OCI-LY7 (cell line): ENCODE measurements around the gene GMDS. TPM values are rescaled to one million over a fixed set of nuclear protein-coding genes. Genes with fewer than 3 reads are reported as not detected.

Source experiments
- BruUV-seq: library from RNA; stranded (reverse); fragments of 400-500 nt; replicated peaks from 2 replicates; lab custom pipeline; 2021; lab: Mats Ljungman, UMichigan
- CTCF ChIA-PET: fragments of 300-600 bp; sonication (Branson Sonifier 250); formaldehyde crosslinking; loops from one replicate; lab custom pipeline; 2022; ENCODE audit warnings: antibody characterized with exemption; ENCODE audit not compliant: unreplicated experiment; lab: Charles Lee
- POLR2A ChIA-PET: fragments of 300-600 bp; sonication (Branson Sonifier 250); formaldehyde crosslinking; loops from one replicate; lab custom pipeline; 2022; ENCODE audit warnings: antibody characterized with exemption; lab: Charles Lee
- DNase-seq: peaks from one replicate; pipeline ENCODE4 v3.0.0-alpha.2; 2015; ENCODE audit warnings: low spot score
- H2AFZ ChIP-seq: fragments of 200-600 bp; sonication (generic), shearing (Covaris generic); 2 replicates; pipeline ENCODE4 v1.6.1; 2014; ENCODE audit warnings: mild to moderate bottlenecking, antibody characterized with exemption, low read length, moderate library complexity
- H3K27ac ChIP-seq: fragments of 200-600 bp; sonication (generic); 2 replicates; pipeline ENCODE4 v1.5.1; 2014; ENCODE audit warnings: mixed run types, low read depth, mild to moderate bottlenecking, moderate library complexity, low read length, inconsistent platforms; ENCODE audit not compliant: poor library complexity, severe bottlenecking
- H3K36me3 ChIP-seq: fragments of 200-600 bp; sonication (generic); 2 replicates; pipeline ENCODE4 v1.6.1; 2014; ENCODE audit warnings: mild to moderate bottlenecking, antibody characterized with exemption, low read length, moderate library complexity, mixed read lengths; ENCODE audit not compliant: insufficient read depth
- H3K4me1 ChIP-seq: fragments of 200-600 bp; sonication (generic); 2 replicates; pipeline ENCODE4 v1.5.1; 2014; ENCODE audit warnings: mild to moderate bottlenecking, low read length; ENCODE audit not compliant: insufficient read depth, poor library complexity, severe bottlenecking
- H3K4me2 ChIP-seq: fragments of 200-600 bp; sonication (generic); 2 replicates; pipeline ENCODE4 v1.6.1; 2014; ENCODE audit warnings: mild to moderate bottlenecking, low read length
- H3K4me3 ChIP-seq: fragments of 200-600 bp; sonication (generic); 2 replicates; pipeline ENCODE4 v1.5.1; 2014; ENCODE audit warnings: mild to moderate bottlenecking, low read depth, low read length; ENCODE audit not compliant: poor library complexity, severe bottlenecking
- H3K79me2 ChIP-seq: fragments of 200-600 bp; sonication (generic); 2 replicates; pipeline ENCODE4 v1.6.1; 2016; ENCODE audit warnings: low read depth, mild to moderate bottlenecking, low read length, moderate library complexity, mixed read lengths; ENCODE audit not compliant: insufficient read depth
- H3K9me2 ChIP-seq: fragments of 200-600 bp; sonication (generic); 2 replicates; pipeline ENCODE4 v1.6.1; 2016; ENCODE audit warnings: mild to moderate bottlenecking, low read length, mixed read lengths; ENCODE audit not compliant: insufficient read depth
- H3K9me3 ChIP-seq: fragments of 200-600 bp; sonication (generic); 2 replicates; pipeline ENCODE4 v1.6.1; 2014; ENCODE audit warnings: mild to moderate bottlenecking, mixed run types, low read length, mixed read lengths
- H4K20me1 ChIP-seq: fragments of 200-600 bp; sonication (generic); 2 replicates; pipeline ENCODE4 v1.6.1; 2014; ENCODE audit warnings: mild to moderate bottlenecking, antibody characterized with exemption, low read length, moderate library complexity, mixed read lengths; ENCODE audit not compliant: insufficient read depth
- CTCF ChIP-seq: fragments of 200-600 bp; sonication (generic); conservative IDR thresholded peaks from 2 replicates; pipeline ENCODE4 v1.5.1; 2014; ENCODE audit warnings: mild to moderate bottlenecking, antibody characterized with exemption, low read length, moderate library complexity, mixed read lengths
- EZH2phosphoT487 ChIP-seq: fragments of 200-600 bp; sonication (generic); IDR thresholded peaks from 2 replicates; pipeline ENCODE4 v1.6.1; 2018; ENCODE audit warnings: low read depth, borderline replicate concordance, mild to moderate bottlenecking, mixed run types, antibody characterized with exemption, low read length, moderate library complexity, mixed read lengths
- intact Hi-C: fragments of 100-400 bp; cut with micrococcal nuclease; formaldehyde crosslinking; loops from one replicate; pipeline ENCODE4 v1.10.0; 2022; ENCODE audit not compliant: unreplicated experiment
- total RNA-seq, 2 experiments: library from RNA; depleted of rRNA in 1 of 2; stranded (reverse); fragments of >200 nt in 1 of 2; shearing (Covaris generic) in 1 of 2; gene quantifications; 2 replicates each; pipeline ENCODE4 v1.2.3, GENCODE V29; 2014 to 2022

Gene GMDS
- total RNA-seq, 2 experiments from 2014 or later = 9.9 to 26.8 TPM

GRCh38 chr6:2228392-2228791 is 17.0 kb downstream of the GMDS start:
- POLR2A ChIA-PET = interaction anchor here (0.9 kb wide), 1 partner anchor 19 kb away, joined by 3 read pairs; no protein-coding TSS in a partner anchor
- H3K79me2 ChIP-seq = no peaks in the 10 kb centered on the region; the same call in 1 of the 2 replicates
- no peaks in the 10 kb centered on the region for H3K9me2 ChIP-seq
- no peak overlapping the region for H2AFZ ChIP-seq
- TF ChIP-seq CTCF (no peak), EZH2phosphoT487 (no peak)
- no peak for DNase-seq
- H4K20me1 ChIP-seq = no peaks in the 10 kb centered on the region; the same call in 1 of the 2 replicates
- H3K9me3 ChIP-seq = no peaks in the 10 kb centered on the region
- no TSS peak for BruUV-seq
- no peaks in the 10 kb centered on the region for H3K4me1 ChIP-seq
- no peak overlapping the region for H3K4me2 ChIP-seq
- no peak overlapping the region for H3K27ac ChIP-seq
- CTCF ChIA-PET = no interaction called here
- H3K4me3 ChIP-seq = no peak overlapping the region
- no peaks in the 10 kb centered on the region for H3K36me3 ChIP-seq
- intact Hi-C loops = no loop called here

GRCh38 chr6:2226775-2227174 is 18.6 kb downstream of the GMDS start:
- DNase-seq = no peak
- no TSS peak for BruUV-seq
- Histone ChIP-seq H2AFZ (no peak overlapping the region), H3K9me3 (no peaks in the 10 kb centered on the region), H3K4me3 (no peak overlapping the region), H3K36me3 (no peaks in the 10 kb centered on the region), H3K4me1 (no peaks in the 10 kb centered on the region), H3K4me2 (no peak overlapping the region), H3K79me2 (no peaks in the 10 kb centered on the region; the same call in 1 of the 2 replicates), H4K20me1 (no peaks in the 10 kb centered on the region; the same call in 1 of the 2 replicates), H3K27ac (no peak overlapping the region), H3K9me2 (no peaks in the 10 kb centered on the region)
- ChIA-PET POLR2A (no interaction called here), CTCF (no interaction called here)
- intact Hi-C loops = no loop called here
- no peak for TF ChIP-seq CTCF
- no peak for TF ChIP-seq EZH2phosphoT487
